Measurements from ENCODE around the gene CYP17A1. TPM values are rescaled to one million over a fixed set of nuclear protein-coding genes. Genes with fewer than 3 reads are reported as not detected.

The CYP17A1 gene, protein sequence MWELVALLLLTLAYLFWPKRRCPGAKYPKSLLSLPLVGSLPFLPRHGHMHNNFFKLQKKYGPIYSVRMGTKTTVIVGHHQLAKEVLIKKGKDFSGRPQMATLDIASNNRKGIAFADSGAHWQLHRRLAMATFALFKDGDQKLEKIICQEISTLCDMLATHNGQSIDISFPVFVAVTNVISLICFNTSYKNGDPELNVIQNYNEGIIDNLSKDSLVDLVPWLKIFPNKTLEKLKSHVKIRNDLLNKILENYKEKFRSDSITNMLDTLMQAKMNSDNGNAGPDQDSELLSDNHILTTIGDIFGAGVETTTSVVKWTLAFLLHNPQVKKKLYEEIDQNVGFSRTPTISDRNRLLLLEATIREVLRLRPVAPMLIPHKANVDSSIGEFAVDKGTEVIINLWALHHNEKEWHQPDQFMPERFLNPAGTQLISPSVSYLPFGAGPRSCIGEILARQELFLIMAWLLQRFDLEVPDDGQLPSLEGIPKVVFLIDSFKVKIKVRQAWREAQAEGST
- not detected in 2 replicates for total RNA-seq

DNA sequence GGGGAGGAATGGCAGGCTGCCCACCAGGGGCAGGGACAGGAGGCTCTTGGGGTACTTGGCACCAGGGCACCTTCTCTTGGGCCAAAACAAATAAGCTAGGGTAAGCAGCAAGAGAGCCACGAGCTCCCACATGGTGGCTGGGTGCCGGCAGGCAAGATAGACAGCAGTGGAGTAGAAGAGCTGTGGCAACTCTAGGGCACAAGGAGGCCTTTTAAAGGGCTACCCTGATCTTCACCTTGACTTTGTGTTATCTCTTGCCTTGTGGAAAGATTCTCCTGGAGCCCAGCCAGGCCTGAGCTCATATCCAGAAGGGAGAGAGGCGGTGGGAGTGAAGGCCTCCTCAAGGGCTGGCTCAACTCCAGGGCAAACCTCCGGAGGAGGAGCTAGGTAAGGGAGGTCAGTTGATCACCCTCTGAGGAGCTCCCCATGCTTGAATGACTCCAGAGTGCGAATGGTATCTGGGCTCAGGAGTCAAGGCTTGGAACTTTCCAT is at the start of gene CYP17A1:
CYP17A1 (minus strand) TSS at position 184 of the 492 bp plus-strand sequence; CDS start at position 132, 52 bp downstream.

DNA sequence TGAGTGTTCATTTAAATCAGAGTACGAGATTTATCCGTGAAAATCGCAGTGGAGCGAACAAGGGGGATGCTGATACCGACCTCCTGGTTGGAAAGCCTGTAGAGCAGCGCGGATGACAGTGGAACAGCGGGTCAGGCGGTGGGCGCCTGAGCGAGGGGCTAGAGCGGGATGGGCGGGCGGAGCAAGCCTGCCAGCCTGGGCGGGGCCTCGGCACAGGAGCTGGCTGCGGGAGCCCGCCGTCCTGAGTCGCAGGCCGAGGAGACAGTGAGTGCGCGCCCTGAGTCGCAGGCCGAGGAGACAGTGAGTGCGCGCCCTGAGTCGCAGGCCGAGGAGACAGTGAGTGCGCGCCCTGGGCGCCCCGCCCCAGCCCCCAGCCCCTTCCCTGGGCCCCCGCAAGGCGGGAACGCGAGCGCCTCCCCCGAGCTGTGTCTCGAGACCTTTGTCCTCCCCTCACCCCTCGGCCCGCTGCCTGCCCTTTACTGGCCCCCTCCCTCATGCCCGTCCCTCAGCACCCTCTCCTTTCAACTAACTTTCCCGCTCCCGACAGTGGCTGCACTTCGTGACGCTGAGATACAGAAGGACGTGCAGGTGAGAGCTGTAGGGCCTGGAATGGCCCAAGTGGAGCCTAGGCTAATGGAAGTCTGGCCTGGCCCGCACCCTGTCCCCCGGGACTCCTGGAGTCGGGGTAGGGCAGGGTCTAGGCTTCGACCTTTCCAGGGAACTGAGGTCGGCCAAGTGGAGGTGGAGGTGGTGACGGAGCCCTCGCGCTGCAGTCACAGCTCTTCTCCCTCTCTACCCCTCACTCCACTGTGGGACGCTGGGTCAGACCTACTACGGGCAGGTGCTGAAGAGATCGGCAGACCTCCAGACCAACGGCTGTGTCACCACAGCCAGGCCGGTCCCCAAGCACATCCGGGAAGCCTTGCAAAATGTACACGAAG is 32.3 kb upstream of the CYP17A1 start, which contains the start of gene AS3MT:
AS3MT (plus strand) TSS at position 213 of the 941 bp plus-strand sequence; CDS start at position 336, 123 bp downstream.

Other genes with a start within 250 kb of the CYP17A1 start
- gene TRIM8, start 192.9 kb downstream of the CYP17A1 start, total RNA-seq, result 112 and 131 TPM in 2 replicates
- 6.9 and 13.1 TPM in 2 replicates for gene ARL3, start 123.0 kb downstream of the CYP17A1 start, total RNA-seq
- gene SFXN2, start 122.8 kb downstream of the CYP17A1 start, total RNA-seq, result 1.4 and 6.5 TPM in 2 replicates
- gene WBP1L, start 93.5 kb downstream of the CYP17A1 start, total RNA-seq, result 60.0 and 81.8 TPM in 2 replicates
- gene BORCS7, start 16.8 kb upstream of the CYP17A1 start, total RNA-seq, result 9.2 and 21.6 TPM in 2 replicates
- gene AS3MT, start 32.1 kb upstream of the CYP17A1 start, total RNA-seq, result 0.78 and 1.8 TPM in 2 replicates
- gene CNNM2, start 80.9 kb upstream of the CYP17A1 start, total RNA-seq, result 3.2 and 13.0 TPM in 2 replicates

Data from epithelial cell of alveolus of lung (primary cell).